NCI-H187 (cell line): Measurements from ENCODE around the gene RIOK1.
"Not testable (repeated sequence)": the region's sequence is repeated elsewhere in the genome, so short reads cannot be mapped to it uniquely, and the experiment has no call there.

ENCODE experiments used
- DNase-seq, 2 experiments: peaks; one replicate each; lab custom pipeline; 2025; lab: John Stamatoyannopoulos, UW

Gene RIOK1

DNA sequence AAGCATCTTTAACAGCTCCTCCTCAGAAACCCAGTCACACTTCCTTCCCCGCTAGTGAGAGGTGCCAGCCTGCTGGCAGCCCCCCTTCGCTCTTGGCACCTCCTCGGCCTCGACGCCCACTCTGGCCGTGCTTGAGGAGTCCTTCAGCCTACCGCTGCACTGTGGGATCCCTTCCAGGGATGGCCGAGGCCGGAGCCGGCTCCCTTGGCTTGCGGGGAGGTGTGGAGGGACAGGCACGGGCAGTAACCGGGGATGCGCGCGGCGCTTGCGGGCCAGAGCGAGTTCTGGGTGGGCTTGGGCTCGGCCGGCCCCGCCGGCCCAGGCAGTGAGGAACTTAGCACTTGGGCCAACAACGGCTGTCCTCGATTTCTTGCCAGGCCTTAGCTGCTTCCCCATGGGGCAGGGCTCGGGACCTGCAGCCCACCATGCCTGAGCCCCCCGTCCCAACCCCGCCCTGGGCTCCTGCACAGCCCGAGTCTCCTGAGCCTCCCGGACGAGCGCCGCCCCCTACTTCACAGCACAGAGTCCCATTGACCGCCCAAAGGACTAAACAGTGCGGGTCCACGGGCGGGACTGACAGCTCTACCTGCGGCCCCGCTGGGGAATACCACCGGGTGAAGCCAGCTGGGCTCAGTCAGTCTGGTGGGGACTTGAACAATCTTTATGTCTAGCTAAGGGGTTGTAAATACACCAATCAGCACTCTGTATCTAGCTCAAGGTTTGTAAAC lies 51.6 kb downstream of the RIOK1 start:
- no peak for DNase-seq

DNA sequence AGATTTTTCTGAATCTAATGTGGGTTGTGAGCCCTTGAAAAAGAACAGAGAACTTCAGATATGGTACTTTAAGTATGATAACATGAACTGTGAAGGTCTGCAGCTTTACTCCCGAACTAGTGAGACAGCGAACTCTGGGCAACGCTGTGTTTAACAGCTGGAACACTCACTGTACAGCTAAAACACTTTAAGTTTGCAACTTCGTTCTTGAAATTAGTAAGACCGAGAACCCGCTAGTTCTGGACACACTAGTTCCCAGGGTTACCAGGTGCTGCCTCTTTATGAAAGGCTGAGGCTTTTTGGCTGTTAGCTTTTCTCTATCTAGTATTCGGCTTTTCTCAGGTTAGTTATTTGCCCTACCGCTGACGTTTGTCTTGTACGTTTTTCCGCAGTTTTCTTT lies 52.9 kb downstream of the RIOK1 start:
- DNase-seq = no peak

DNA sequence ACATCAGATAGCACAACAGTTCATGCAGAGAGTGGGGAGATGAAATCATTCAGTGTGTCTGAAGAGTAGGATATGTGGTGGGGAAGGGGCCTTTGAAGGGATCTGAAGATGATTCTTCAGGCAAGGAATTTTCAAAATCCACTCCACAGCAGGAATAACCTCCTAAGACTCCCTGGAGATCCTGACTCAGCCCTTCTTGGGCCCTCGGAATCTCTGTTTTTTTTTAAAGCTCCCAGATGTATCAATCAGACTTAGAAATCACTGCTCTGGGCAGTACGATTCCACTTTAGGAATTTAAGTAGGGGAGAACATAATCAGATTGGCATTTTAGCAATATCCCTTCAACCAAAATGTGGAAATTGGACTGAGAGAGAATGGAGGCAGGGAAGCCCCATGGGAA lies 55.5 kb downstream of the RIOK1 start:
- DNase-seq = no peak

DNA sequence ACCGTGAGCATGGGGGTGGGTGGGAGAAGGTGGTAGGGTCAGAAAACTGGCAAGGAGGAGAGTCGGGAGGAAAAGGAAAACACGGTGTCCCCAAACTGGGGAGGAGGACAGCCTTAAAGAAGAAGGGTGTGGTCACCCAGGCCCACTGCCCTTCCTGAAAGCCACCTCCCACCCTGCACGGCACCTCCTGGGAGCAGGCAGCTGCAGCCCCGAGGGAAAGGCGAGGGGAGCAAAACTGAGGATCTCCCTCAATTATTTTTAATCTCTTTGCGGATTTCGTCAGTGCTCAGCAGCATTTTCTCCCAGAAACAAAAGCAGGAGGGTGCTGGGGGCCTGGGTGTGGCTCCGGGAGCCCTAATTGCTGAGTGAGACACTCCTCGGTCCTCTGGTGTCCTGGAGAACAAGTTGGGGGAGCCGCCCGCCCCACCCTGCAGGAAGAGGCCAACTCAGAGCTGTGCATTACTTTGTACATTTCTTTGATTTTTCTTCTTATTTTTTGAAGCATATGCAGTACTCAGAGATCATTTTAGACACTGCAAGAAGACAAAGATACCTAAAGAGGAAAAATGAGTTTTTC lies 56.4 kb downstream of the RIOK1 start:
- DNase-seq = no peak

DNA sequence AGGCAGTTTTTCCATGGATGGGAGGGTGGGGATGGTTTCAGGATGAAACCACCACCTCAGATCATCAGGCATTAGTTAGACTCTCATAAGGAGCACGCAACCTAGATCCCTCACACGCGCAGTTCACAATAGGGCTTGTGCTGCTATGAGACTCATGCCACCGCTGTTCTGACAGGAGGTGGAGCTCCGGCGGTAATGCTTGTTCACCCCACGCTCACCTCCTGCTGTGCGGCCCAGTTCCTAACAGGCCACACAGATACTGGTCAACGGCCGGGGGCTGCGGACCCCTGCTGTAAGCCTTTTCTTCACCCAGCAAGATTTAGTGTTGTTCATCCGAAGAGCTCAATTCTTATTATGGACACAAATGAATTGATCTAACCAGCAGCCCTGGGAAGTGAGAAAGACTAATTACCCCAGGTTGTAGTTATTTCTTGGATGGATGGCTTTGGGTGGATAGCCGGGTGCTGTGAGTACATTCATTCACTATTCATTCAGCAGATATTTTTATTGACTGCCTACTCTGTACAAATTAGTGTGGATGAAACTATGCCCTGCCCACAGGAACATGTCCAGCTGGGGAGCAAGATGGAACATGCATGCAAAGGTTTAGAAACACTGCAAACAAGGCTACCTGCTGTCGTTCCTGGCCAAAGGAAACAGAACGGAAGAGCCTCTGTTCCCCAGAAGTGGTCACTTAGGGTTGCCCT lies 57.2 kb downstream of the RIOK1 start:
- no peak for DNase-seq

DNA sequence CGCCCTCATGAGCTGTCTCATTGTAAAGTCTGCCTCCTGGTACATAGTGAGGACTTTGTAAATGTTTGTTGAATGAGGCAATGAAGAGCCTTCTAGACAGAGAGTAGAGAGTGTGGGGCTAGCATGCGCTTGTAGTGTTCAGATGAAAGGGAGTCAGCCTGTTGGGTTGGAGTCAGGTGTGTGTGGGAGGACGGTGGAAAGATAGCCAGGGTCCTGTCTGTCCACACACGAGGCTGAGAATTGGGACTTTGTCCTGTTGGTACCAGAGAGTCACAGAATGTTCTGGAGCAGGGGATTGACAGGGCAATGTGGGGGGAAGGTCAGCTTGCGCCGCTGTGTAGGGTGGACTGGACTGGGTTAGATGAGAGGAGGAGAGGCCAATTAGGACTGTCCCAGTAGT lies 58.6 kb downstream of the RIOK1 start:
- DNase-seq = no peak

DNA sequence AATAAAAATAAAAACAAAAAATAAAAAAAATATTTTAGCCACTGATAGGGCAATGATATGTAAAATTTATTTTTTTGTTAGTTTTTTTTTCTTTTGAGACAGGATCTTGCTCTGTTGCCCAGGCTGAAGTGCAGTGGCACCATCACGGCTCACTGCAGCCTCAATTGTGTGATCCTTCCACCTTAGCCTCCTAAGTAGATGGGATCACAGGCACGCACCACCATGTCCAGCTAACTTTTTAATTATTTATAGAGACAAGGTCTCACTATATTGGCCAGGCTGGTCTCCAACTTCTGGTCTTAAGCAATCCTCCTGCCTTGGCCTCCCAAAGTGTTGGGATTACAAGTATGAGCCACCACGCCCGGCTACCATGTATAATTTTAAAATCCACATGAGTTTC lies 59.4 kb downstream of the RIOK1 start:
- DNase-seq = no peak

DNA sequence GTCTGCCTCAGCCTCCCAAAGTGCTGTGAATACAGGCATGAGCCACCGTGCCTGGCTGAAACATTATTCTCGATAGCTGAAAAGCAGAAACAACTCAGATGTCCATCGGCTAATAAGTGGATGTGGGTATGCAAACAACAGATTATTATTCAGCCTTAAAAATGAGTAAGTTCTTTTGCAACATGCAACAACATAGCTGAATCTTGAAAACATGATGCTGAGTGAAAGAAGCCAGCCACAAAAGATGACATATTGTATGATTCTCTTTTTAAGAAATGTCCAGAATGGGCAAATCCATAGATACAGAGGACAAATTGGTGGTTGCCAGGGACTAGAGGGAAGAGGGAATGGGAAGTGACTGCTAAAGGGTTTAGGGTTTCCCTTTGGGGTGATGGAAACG lies 61.7 kb downstream of the RIOK1 start:
- no peak for DNase-seq

DNA sequence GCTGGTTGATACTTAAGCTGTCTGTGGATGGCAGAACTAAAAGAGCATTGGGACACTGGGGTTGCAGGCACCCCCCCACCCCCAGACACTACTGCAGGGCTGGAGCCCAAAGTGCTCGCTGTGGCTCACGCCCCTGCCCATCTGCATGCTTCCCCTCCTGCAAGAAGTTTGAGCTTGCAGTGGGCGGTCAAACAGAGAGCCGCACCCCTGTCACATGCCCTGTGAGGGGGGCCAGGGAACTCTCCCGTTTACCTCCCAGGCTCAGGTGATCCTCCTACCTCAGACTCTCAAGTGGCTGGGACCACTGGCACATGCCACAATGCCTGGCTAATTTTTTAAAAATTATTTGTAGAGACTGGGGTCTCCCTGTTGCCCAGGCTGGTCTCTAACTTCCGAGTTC lies 63.3 kb downstream of the RIOK1 start:
- DNase-seq = no peak

DNA sequence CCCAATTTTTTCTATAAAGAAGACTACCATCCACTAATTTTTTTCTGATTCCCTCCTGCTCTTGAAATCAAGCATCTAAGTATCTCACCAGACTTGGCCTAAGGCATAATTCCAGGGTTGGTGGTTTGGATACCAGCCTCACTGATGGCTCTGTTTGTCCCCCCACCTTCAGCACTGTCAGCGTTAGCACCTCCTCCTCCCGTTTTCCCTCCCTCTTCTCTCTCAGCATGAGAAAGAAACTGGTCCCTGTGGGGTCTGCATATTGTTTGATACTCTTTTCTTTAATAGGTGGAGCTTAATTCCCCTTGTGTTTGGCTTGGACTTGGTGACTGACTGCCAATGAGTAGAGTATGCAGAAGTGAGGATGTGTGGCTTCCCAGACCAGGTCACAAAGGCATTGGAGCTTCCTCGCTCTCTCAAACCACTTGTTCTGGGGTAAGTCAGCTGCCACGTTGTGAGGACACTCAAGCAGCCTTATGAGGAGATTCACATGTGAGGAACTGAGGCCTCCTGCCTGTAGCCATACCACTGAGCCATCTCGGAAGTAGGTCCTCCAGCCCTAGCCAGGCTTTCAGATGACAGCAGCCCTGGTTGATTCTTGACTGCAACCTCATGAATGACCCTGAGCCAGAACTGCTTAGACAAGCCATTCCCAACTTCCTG lies 65.2 kb downstream of the RIOK1 start:
- DNase-seq = no peak

DNA sequence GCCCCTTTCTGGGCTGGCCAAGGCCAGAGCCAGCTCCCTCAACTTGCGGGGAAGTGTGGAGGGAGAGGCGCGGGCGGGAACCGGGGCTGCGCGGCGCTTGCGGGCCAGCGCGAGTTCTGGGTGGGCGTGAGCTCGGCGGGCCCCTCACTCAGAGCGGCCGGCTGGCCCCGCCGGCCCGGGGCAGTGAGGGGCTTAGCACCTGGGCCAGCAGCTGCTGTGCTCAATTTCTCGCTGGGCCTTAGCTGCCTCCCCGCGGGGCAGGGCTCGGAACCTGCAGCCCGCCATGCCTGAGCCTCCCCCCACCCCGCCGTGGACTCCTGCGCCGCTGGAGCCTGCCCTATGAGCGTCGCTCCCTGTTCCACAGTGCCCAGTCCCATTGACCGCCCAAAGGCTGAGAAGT lies 66.7 kb downstream of the RIOK1 start:
- not testable (repeated sequence) for DNase-seq

DNA sequence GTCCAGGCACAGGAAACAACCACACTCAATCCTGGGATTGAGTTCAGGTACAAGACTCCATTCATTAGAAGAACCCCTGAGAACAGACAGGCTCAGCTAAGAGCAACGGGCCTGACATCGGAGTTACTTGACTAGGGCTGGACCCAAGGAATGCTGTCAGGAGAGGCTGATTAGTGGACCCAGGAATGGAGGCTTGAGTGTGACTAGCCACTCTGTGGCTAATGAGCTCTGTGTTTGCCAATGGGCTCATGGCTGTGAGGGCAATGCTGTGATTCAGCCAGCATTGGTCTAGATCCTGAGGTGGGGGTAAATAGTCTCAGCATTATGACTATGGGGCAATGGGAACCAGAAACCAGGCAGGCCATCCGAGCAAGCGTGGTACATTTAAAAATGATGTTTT lies 71.8 kb downstream of the RIOK1 start:
- no peak for DNase-seq

DNA sequence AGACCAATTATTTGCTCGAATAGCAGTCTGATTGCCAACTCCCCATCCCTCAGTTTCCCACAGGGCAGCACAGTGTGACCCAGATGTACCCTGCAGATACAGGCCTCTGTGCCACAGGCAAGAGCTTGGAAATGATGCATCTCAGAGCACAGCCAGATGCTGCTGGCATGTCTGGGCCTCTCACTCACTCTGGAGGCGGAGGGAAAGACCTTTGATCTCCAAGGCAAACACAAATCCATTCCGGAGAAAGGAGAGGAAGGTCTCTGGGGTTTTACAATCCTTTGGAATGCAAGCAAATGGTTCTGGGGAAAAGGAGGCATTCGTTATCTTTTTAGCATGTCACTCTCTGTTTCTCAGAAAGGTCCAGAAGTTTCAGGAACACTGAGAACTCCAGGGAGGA lies 74.2 kb downstream of the RIOK1 start:
- DNase-seq = no peak

DNA sequence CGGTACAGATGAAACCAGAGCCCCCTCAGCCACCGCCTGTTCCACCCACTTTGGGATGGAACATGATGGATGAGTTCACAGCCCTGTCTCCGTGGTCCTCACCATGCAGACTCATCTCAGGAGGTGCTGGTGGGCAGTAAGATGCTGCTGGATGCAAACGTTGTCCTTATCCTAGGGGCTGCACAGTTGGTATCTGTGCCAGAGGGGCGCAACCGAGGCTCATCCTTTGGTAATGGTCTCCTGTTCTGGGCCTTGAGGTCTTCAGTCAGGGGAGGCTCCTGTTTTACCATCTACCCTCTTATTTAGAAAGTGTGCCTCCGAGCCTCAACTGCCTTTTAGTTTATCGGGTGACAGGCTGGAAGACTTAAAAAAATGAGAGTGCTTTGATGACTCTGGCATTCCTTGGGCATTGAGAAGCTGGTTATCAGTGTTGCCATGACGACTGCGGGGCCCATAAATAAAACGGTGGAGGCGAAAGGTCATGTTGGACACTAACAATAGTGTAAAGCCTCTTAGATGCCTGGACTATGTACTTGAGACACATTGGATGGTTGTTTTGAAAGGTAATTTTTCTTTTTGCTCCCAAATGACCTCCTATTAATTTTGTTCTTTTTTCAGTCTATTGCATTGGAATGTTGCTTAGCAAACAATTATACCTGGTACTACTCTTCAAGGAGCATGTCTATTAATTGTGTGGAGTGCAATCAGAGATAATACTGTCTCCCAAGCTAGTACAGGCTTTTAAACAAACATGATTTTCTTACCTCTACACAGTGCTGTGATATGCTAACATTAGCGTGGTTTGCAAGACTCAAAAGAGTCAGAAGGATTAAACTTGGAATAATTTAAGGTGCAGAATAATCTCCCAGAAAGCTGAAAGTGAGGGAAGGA lies 77.6 kb downstream of the RIOK1 start:
- DNase-seq = no peak
